RWPE2 (cell line): Measurements from ENCODE around the gene GMPPA.

Experiments used
- ATAC-seq: fragments of 200-7000 bp; cut with Tn5 transposase; 3 replicates; pipeline ENCODE4 v1.9.1; 2021; ENCODE audit warnings: low read depth
- DNase-seq: peaks from one replicate; pipeline ENCODE4 v3.0.0-alpha.2; 2020; ENCODE audit warnings: low spot score
- H3K27ac ChIP-seq: fragments of 450-650 bp; 2 replicates; pipeline ENCODE4 v1.5.1; 2017; ENCODE audit warnings: mild to moderate bottlenecking; ENCODE audit not compliant: poor library complexity, severe bottlenecking
- H3K27me3 ChIP-seq: fragments of 250-450 bp; sonication (Bioruptor Pico); 2 replicates; pipeline ENCODE4 v1.5.1; 2021; ENCODE audit warnings: mild to moderate bottlenecking, moderate library complexity; ENCODE audit not compliant: insufficient read depth, poor library complexity, severe bottlenecking
- H3K36me3 ChIP-seq: fragments of 250-450 bp; sonication (Bioruptor Pico); 2 replicates; pipeline ENCODE4 v1.5.1; 2020; ENCODE audit warnings: low read depth, mild to moderate bottlenecking, moderate library complexity
- H3K4me1 ChIP-seq: fragments of 250-450 bp; sonication (Bioruptor Pico); 2 replicates; pipeline ENCODE4 v1.5.1; 2021; ENCODE audit warnings: mild to moderate bottlenecking, moderate library complexity; ENCODE audit not compliant: insufficient read depth, poor library complexity, severe bottlenecking
- H3K4me3 ChIP-seq: fragments of 250-450 bp; sonication (Bioruptor Pico); 2 replicates; pipeline ENCODE4 v1.5.1; 2021; ENCODE audit warnings: mild to moderate bottlenecking, moderate library complexity; ENCODE audit not compliant: severe bottlenecking
- H3K9me3 ChIP-seq: fragments of 250-450 bp; sonication (Bioruptor Pico); 2 replicates; pipeline ENCODE4 v1.5.1; 2021; ENCODE audit warnings: mild to moderate bottlenecking, moderate library complexity; ENCODE audit not compliant: severe bottlenecking
- CTCF ChIP-seq: fragments of 450-650 bp; IDR thresholded peaks from one replicate; pipeline ENCODE4 v1.5.1; 2017; ENCODE audit warnings: mild to moderate bottlenecking, moderate library complexity; ENCODE audit not compliant: poor library complexity, severe bottlenecking

Gene GMPPA

GRCh38 chr2:219462349-219462748 is 36.3 kb upstream of the GMPPA start:
- ATAC-seq (no peak), DNase-seq (no peak)
- H3K27ac ChIP-seq: no peak overlapping the region
- H3K36me3 ChIP-seq: peaks cover 10% of the 10 kb centered on the region; the same call in 1 of the 2 replicates
- no peak overlapping the region for H3K4me3 ChIP-seq
- TF ChIP-seq CTCF: no peak
- no peaks in the 10 kb centered on the region for H3K9me3 ChIP-seq
- no peaks in the 10 kb centered on the region for H3K27me3 ChIP-seq
- peaks cover 15% of the 10 kb centered on the region for H3K4me1 ChIP-seq

- Histone ChIP-seq H3K27me3 (no peaks in the 10 kb centered on the region), H3K27ac (no peak overlapping the region), H3K4me1 (peaks cover 13% of the 10 kb centered on the region), H3K36me3 (peaks cover 10% of the 10 kb centered on the region; the same call in 1 of the 2 replicates), H3K4me3 (no peak overlapping the region), H3K9me3 (no peaks in the 10 kb centered on the region)
- no peak for DNase-seq
- no peak for ATAC-seq
- no peak for TF ChIP-seq CTCF
Observed at GRCh38 chr2:219464286-219465032, 34.2 kb upstream of the GMPPA start.

GRCh38 chr2:219465659-219466561 is 32.8 kb upstream of the GMPPA start:
- Histone ChIP-seq H3K4me3 (no peak overlapping the region), H3K4me1 (peaks cover 17% of the 10 kb centered on the region), H3K9me3 (no peaks in the 10 kb centered on the region), H3K36me3 (peaks cover 10% of the 10 kb centered on the region; the same call in 1 of the 2 replicates), H3K27me3 (no peaks in the 10 kb centered on the region), H3K27ac (no peak overlapping the region)
- DNase-seq (no peak), ATAC-seq (no peak)
- TF ChIP-seq CTCF: no peak

GRCh38 chr2:219466816-219467735 is 31.6 kb upstream of the GMPPA start:
- H3K4me1 ChIP-seq: peaks cover 17% of the 10 kb centered on the region
- no peak overlapping the region for H3K4me3 ChIP-seq
- H3K36me3 ChIP-seq: peaks cover 7% of the 10 kb centered on the region; the same call in 1 of the 2 replicates
- DNase-seq (no peak), ATAC-seq (peak; percentile 24; the same call in 1 of the 3 replicates)
- no peaks in the 10 kb centered on the region for H3K9me3 ChIP-seq
- H3K27me3 ChIP-seq: no peaks in the 10 kb centered on the region
- no peak overlapping the region for H3K27ac ChIP-seq
- no peak for TF ChIP-seq CTCF
